GM10266 (cell line): Measurements from ENCODE around the gene ABHD16A.
A peak's percentile ranks its signal among the peaks of the same experiment; 100 is the strongest.

ENCODE experiments used
- DNase-seq: peaks from one replicate; pipeline ENCODE4 v3.0.0; 2012; ENCODE audit errors: extremely low spot score
- TF ChIP-seq, protein P1 (sequence below): IDR thresholded peaks from 2 replicates; pipeline ENCODE4 v1.5.1; 2012; ENCODE audit warnings: mild to moderate bottlenecking, low read depth; ENCODE audit not compliant: control insufficient read depth, insufficient read depth; ENCODE audit errors: missing control alignments

Gene ABHD16A

DNA sequence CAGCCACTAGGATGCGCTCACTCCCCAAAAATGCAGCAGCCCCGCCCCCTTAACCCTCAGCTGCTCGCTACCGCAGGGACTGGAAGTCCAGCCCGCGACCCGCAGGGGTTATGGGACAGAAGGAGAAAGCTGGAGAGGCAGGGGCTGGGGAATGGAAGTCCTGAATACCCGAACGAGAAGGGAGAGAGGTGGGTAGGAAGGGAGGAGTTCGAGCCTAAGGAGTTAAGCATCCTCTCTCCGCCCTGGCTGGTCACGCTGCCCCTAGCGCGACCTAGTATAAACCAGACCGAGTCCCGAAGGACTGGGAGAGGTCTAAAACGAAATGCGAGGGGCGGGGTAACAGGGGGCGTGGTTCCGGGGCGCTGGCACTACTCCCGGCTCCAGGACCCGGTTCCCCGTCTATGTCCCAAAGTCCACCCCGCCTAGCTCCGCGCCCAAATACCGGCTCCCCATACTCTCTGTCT lies 26.4 kb upstream of the ABHD16A start:
- TF ChIP-seq, protein P1, sequence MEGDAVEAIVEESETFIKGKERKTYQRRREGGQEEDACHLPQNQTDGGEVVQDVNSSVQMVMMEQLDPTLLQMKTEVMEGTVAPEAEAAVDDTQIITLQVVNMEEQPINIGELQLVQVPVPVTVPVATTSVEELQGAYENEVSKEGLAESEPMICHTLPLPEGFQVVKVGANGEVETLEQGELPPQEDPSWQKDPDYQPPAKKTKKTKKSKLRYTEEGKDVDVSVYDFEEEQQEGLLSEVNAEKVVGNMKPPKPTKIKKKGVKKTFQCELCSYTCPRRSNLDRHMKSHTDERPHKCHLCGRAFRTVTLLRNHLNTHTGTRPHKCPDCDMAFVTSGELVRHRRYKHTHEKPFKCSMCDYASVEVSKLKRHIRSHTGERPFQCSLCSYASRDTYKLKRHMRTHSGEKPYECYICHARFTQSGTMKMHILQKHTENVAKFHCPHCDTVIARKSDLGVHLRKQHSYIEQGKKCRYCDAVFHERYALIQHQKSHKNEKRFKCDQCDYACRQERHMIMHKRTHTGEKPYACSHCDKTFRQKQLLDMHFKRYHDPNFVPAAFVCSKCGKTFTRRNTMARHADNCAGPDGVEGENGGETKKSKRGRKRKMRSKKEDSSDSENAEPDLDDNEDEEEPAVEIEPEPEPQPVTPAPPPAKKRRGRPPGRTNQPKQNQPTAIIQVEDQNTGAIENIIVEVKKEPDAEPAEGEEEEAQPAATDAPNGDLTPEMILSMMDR = no peak
- peak; percentile 83 for DNase-seq

DNA sequence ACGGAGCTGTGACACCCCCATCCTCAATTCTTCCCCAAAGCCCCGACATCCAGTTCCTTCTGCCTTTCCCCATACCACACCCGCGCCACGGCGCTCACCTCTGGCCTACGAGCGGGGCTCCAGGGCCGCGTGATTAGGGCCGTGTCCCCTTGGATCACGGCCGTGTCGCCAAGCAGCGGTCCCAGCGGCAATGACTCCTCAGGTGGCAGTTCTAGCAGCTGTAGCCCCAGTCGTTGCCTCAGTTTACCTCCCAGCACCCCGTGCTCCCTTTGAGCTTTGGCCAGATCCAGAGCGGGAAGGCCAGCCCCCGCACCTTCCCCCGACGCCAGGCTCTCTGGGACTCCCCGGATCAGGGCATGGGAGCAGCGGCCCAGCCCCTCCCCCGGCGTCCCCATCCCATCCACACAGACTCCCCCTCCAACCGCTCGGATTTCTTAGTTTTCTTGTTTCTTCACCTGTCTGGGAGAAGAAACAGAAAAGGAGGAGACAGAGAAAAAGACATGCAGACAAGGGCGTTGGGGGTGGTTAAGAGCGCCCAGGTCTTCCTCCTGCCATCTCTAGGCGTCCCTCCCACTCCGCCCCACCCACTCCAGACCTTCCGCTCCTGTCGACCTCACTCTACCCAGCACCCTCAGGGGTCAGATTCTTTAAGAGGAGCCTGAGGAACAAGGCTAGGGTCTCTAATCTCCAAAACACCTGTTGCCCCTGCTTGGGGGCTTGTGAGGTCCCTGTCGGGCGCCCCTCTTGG lies 25.8 kb upstream of the ABHD16A start, which contains the start of gene DDAH2:
Gene DDAH2, minus strand, starts transcription at position 533 of the 748 bp plus-strand sequence. Its CDS starts 138 bp downstream, at position 395.
- TF ChIP-seq, protein P1 = peak; percentile 87
- no peak for DNase-seq

DNA sequence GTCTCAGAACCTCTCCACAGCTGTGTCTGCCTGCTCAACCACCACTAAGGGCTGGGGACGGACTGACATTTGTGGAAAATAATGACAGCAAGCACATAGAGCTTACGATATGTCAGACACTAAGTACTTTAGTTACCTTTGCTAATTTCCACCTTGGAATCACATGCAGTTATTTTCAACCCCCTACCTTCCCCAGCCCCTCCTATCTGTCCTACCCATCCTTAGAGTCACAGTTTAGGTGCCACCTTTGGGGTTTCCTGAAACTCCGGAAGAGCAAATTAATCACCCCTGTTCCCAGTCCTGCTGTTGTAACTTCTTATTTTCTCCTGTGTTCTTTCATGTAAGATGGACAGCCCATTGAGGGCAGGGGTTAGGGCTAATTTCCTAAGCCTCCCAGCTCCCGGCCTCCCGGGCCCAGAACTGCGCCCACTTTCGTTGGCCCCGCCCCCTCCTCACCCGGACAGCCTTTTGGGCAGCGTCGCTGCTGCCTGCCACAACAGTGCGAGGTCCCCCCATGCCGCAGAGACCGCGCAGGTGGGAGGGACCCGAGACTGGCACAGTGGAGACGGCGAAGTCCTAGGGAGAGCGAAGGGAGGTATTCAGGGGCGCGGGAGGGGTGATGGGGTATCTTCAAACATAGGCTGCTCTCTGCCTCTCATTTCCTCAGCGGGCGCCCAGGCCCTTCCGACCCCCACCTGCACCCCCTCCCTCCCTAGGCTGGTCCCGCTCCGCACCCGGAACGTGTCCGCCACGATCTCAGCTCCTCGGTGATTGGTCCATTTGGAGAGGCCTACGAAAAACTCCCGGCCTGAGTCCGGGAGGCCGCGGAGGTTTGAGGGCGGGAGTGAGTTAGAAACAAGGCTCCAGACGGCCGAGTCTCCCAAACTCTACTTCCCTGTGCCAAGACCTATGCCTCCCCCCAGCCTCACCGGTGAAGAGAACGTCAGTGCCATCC lies 24.9 kb upstream of the ABHD16A start:
- TF ChIP-seq, protein P1 = no peak
- no peak for DNase-seq

DNA sequence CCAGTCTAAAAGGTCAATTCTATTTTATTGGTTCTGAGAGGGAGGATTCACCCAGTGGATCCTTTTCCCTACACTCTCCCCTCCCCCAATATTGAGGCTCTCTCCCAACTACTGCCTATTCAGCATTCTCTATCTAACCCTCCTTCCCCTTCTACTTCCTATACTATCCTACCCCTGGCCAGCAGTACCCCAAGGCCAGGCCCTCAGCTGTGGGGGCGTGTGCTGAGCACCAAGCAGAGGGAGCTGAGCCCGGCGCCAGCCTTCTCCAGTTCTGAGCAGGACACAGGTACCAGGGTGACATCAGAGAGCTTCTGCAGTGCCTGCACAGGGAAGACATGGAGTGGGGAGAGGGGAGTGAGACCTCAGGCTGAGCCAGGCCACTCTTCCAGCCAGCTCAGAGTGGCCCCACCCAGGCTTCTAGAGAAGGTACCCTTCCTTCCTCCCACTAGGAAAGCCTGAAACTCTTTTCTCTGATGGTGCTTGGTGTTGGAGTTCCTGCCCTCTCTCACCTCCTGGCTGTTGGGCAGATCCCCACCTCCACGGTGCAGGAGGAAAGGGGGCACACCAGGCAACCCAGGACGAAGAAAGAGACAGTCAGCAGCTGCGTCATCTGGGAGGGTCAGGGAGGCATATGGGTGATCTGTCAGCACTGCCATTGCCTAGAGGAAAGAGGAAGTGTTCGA lies 24.1 kb upstream of the ABHD16A start:
- TF ChIP-seq, protein P1 = no peak
- peak; percentile 80 for DNase-seq

DNA sequence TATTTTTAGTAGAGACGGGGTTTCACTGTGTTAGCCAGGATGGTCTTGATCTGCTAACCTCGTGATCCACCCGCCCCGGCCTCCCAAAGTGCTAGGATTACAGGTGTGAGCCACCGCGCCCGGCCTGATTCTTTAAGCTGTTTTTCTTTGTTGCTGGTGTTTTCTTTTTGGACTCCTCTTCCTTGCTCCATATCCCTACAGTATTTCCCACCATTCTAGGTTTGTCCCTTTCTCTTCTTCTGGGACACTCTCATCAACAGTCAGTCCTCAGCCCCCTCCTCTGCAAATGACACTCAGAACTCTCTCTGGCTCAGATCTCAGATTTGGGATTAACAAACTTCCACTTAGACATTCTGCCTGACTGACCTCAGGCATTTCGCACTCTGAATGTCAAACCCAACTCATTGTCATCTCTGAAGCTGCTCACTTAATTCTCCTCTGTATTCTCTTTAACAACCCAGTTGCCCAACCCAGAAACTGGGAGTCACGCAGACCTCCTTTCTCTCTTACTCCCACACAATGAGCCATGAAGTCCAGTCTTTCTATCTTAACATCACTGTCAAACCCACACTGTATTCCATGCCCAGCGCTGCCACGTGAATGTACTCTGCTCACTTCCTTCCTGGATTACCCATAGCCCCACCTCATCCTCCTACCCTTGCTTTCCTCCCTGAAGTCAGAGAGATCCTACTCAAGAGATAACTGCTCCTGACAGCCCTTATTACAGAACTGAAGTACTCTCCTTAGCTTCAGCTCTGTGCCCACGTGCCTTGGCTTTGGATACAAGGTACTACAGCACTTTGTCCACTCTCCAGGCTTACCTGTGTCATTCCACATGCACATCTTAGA lies 22.6 kb upstream of the ABHD16A start:
- no peak for DNase-seq
- TF ChIP-seq, protein P1 = no peak

DNA sequence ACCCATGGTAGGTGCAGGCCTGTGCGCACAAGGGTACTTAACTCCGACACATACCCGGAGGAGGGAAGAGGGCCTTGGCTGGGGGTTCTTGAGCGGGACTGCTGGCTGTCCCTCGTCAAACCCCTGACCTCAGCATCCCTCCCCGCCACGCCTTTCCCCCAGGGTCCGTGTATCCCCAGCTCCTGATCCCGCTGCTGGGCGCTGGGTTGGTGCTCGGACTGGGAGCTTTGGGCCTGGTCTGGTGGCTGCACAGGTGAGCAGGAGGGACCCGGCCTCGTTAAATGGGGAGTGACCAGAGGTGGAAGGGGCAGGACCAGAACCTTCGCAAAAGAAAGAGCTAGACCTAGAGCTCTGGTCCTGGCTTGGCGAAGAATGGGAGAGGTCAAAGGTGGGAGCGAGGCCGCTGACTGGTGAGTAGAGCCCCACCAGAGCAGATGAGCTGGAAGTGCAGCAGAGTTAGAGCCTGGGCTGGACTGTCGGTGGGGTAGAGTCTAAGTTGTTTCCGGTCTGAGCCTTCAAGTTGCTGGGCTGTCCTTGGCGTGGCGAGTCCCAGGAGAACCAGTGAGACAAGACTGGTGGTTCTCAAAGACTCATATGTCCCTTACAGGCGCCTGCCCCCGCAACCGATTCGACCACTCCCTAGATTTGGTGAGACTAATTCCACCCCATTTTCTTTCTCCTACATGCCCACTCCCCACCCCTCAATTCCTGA lies 21.0 kb upstream of the ABHD16A start:
- DNase-seq = no peak
- TF ChIP-seq, protein P1 = no peak
